Measurements from ENCODE around the gene NOL8. TPM values are rescaled to one million over a fixed set of nuclear protein-coding genes. Genes with fewer than 3 reads are reported as not detected.

NOL8 gene
- total RNA-seq, 1 donor from 2014 or later, result 53.0 TPM

DNA sequence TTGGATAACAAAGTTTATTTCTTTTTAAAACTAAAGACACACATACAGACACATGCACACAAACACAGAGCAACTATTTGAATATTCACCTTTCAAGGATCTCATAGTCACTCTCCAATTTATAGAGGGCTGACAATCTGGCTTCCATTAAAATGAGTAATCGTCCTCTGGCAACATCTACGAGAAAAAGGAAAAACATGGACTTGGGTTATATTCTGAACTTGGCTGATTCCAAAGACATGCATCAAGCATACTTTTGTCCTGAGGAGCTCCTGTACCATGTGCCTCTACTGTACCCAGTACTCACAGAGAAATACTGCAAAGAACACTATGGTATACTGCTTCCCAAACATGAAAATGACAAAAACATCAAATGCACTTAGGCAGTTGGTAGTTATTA lies 47.0 kb downstream of the NOL8 start:
- no peak for ATAC-seq
- DNase-seq (ENCODE audit: low spot score), result no peak
- intact Hi-C loops (cut with DNase I), result no loop called here

DNA sequence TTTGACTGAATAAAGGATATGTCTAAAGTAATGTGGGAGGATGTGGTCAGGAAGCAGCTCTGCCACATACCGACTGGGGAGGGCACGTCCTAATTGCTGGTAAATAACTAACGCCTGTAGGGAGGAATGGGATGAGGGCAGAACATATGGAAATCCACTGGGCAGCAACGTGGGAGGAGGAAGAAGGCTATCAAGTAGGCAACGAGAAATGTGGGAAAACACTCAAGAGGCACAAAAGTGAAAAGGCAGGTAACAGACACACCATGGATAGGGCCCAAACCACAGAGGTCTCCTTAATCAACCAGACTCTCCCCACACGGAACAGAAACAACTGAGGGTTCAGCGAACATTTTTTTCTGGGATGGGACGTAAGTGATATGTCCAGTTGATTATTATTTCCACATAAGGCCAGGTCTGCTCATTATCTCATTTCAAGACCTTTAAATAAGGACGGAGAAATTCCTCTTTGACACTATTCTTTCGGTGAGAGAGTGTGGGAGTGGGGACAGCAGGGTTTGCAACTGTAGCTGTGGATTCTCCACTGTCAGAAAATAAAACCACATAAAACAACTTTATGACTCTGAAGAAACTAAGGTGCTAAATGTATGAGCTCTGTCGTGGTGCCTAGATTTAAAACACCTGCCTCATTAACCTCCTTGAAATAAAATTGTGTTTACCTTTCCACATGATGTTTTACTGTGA lies 48.7 kb downstream of the NOL8 start:
- no peak for DNase-seq (ENCODE audit: low spot score)
- intact Hi-C loops (cut with DNase I), result no loop called here
- no peak for ATAC-seq

DNA sequence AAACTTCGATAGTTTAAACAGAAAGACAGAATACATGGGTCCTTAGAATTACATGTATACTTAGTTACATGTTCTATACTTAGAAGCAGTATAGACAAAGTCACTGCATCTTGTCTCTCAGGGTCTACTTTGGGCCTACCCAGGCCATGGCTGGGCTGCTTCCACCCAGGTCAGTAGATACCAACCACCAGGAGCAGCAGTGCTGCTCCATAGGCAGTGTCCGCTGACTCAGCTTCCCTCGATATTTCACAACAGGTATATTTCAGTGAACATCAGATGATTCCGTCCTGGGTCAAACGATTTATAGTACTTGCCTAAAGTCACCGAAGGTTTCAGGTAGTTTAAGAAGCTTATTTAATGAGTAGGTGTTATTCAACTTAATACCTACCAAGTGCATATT lies 49.6 kb downstream of the NOL8 start:
- no peak for DNase-seq (ENCODE audit: low spot score)
- no peak for ATAC-seq
- intact Hi-C loops (cut with DNase I), result no loop called here

- ATAC-seq, result no peak
- no peak for DNase-seq (ENCODE audit: low spot score)
- intact Hi-C loops (cut with DNase I), result no loop called here
Observed at GRCh38 chr9:92270511-92270910, 54.6 kb downstream of the NOL8 start.

GRCh38 chr9:92266486-92266885 lies 58.7 kb downstream of the NOL8 start:
- ATAC-seq (no peak), DNase-seq (ENCODE audit: low spot score) (no peak)
- intact Hi-C loops (cut with DNase I), result no loop called here

- intact Hi-C loops (cut with DNase I), result no loop called here
- ATAC-seq (no peak), DNase-seq (ENCODE audit: low spot score) (no peak)
Observed at GRCh38 chr9:92265154-92265553, 60.0 kb downstream of the NOL8 start.

- intact Hi-C loops (cut with DNase I), result no loop called here
- no peak for DNase-seq (ENCODE audit: low spot score)
- ATAC-seq, result no peak
Observed at GRCh38 chr9:92263131-92263530, 62.0 kb downstream of the NOL8 start.

- no peak for ATAC-seq
- DNase-seq (ENCODE audit: low spot score), result no peak
- intact Hi-C loops (cut with DNase I), result no loop called here
Observed at GRCh38 chr9:92257327-92257726, 67.8 kb downstream of the NOL8 start.

DNA sequence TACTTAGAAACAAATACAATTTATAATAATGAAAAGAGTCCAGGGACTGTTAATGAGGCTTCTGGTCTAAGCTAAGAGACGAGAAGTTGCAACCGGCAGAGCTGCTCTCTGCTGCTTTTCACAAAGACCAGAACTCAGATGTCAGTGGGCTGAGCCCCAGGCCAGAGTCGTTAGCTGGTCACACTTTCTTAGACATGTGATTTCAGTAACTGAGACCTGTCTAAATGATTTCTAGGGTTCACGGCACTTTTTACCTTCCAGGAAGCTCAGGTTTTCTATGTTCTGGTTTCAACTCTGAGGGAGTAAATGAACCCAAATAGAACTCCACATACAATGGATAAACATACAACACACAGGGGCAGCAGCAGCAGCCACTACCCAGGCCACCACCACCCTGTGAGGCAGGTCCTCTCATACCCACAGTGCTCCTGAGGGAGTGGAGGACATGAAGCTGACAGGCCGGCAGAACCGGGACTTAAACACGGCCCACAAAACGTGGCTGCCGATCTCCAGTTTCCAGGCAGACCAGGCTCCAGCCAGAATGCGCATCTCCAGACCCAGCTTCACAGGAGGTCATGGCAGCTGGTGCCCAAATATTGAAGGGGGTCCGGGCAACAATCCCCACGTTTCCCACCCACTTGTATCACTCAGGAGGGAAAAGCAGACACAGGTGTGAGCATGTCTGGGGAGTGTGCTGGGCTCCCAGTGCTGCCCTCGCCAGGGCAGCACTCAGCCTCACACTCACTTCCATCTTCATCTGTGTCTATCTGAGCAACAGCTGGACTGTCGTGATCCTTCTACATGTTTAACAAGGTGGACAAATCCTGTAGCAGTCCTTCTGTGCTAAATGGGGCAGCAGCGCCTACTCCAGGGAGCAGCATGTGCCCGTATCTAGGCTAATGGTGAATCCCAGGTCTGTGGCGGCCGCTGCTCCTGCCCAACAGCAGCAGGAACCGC lies 70.5 kb downstream of the NOL8 start:
- DNase-seq (ENCODE audit: low spot score), result no peak
- intact Hi-C loops (cut with DNase I), result no loop called here
- no peak for ATAC-seq

- no peak for DNase-seq (ENCODE audit: low spot score)
- ATAC-seq, result no peak
- intact Hi-C loops (cut with DNase I), result no loop called here
Observed at GRCh38 chr9:92253656-92254055, 71.5 kb downstream of the NOL8 start.

DNA sequence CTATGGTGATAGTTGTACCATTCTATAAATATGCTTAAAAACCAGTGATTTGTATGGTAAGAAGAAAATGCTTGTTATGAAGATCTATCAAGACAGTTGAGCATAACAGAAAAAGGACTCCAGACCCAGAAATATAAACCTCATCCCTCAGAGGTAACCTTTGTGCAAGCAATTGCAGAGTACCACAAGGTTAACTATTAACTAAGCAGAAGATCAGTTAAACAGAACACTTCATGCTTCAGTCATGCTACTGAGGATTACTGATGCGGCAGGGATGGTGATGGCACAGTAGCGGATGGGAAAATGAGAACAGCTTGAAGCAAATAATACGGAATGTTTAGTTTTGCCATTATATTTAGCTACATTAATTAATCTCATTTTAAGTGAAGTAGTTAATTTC lies 77.2 kb downstream of the NOL8 start:
- intact Hi-C loops (cut with DNase I), result no loop called here
- no peak for DNase-seq (ENCODE audit: low spot score)
- ATAC-seq, result no peak

Small RNAs within 50 kb of the gene (microRNA-seq; reads per million reads assigned to microRNA genes)
- 4.3 reads per million, percentile 9 among the genes with 10 or more reads in this experiment for gene MIR3651

Other genes starting within 250 kb of the NOL8 start
- gene SPTLC1, start 209.9 kb downstream of the NOL8 start, total RNA-seq, result 66.4 TPM
- 69.5 TPM for gene IARS1, start 31.7 kb downstream of the NOL8 start, total RNA-seq
- 9.1 TPM for gene CENPP, start 603 bp upstream of the NOL8 start, total RNA-seq
- 71.7 TPM for gene OGN, start 79.2 kb upstream of the NOL8 start, total RNA-seq
- 35.7 TPM for gene OMD, start 99.1 kb upstream of the NOL8 start, total RNA-seq
- 14.4 TPM for gene ASPN, start 157.2 kb upstream of the NOL8 start, total RNA-seq
- 62.0 TPM for gene ECM2, start 210.6 kb upstream of the NOL8 start, total RNA-seq

Data from sciatic nerve (tissue), 2 donors.